ENCODE results near the gene TOMM6.

The TOMM6 gene

GRCh38 chr6:41823178-41823577, 35.7 kb downstream of the TOMM6 start:
- DNase-seq (ENCODE audit: low spot score): no peak

DNA sequence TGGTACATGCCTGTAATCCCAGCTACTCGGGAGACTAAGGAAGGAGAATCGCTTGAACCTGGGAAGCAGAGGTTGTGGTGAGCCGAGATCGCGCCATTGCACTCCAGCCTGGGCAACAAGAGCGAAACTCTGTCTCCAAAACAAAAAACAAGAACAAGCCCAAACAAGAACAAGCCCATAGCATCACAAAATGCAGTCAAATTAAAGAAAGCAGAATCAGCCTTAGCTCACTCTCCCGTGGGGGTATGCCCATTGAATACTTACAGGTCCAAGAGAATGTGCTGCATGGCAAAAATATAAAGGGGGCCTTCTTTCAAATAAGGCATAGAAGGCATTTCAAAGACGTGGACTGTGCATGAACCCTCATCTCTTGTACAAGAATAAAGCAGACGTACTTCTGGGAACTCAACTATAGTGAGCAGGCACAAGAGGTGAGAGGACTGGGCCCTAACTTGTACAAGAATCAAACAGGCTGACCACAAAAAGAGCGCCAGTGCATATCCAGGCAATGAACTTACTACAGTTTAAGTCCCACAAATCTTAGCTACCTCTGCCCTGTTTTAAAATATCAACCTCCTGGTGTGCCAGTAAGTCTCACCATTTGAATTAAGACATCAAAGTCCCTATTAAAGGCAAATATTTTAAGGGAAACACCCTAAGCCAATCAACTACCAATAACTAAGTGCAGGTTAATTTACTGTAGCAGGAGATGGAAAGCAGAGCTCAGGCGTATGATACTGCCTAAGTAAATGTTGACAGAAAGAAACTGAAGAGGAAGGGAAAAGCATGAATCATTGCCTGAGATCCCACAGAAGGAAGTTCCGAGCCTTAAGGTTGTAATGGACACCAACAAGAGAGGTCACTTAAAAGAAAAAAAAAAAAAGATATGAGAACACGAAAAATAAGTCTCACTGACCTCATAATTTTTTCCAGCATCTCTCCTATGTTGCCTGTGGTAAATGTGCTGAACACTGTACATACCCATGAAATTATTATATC, 37.4 kb downstream of the TOMM6 start:
- DNase-seq (ENCODE audit: low spot score): no peak

DNA sequence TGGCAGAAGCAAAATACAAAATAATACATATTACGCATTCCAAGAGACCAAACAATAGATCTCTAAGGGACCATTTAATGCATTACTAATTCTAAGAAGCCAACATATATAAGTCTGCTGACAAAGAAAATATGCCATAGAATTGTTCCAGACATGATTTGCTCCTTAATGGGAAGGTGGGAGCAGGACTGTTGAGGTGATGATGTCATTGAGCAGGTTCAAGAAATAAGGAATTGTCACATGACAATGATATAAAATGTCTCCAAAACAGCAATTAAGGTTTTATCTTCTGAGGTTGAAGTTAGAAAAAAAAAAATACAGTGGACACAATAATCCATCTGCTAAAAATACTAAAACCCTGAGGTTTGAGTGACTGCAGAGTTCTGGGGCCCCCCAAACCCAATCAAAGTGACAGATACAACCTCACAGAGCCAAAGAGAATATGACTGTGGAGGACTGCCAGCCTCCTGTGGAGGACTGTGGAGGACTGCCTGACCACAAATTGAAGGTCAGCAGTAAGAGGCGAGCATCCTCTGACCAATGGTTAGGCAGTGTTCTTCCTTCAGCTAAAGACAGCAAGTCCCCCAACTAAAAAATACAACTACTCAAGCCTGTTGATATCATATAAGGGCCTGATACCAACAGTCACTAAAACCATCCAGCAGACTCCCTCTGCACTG, 39.0 kb downstream of the TOMM6 start:
- DNase-seq (ENCODE audit: low spot score): no peak

GRCh38 chr6:41832263-41832662, 44.8 kb downstream of the TOMM6 start:
- DNase-seq (ENCODE audit: low spot score): no peak

- no peak for DNase-seq (ENCODE audit: low spot score)
These were observed 48.6 kb downstream of the TOMM6 start for GRCh38 chr6:41836022-41836659.

DNA sequence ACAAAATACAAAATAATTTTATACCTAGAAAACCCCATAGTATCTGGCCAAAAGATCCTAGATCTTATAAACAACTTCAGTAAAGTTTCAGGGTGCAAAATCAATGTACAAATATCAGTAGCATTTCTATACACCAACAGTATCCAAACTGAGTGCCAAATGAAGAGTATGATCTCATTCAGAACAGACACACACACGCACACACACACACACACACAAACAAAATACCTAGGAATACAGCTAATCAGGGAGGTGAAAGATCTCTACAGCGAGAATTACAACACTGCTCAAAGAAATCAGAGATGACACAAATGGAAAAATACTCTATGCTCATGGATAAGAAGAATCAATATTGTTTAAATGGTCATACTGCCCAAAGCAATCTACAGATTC, 49.2 kb downstream of the TOMM6 start:
- DNase-seq (ENCODE audit: low spot score): no peak

All from left forelimb (tissue), 1 donor.